GM12878 (cell line): ENCODE results near the gene CHP2. TPM values are rescaled to one million over a fixed set of nuclear protein-coding genes. Genes with fewer than 3 reads are reported as not detected.

Source experiments
- ATAC-seq: fragments of 200-7000 bp; cut with Tn5 transposase; 3 replicates; pipeline ENCODE4 v1.9.1; 2020; ENCODE audit warnings: mild to moderate bottlenecking, moderate library complexity
- BruUV-seq: library from RNA; stranded (reverse); fragments of 400-500 nt; replicated peaks from 2 replicates; lab custom pipeline; 2021; lab: Mats Ljungman, UMichigan
- CTCF ChIA-PET: fragments of 300-600 bp; sonication (Branson Sonifier 250); formaldehyde crosslinking; extraction: SDS; loops from one replicate; lab custom pipeline; 2021; ENCODE audit warnings: inconsistent platforms; lab: Yijun Ruan, JAX
- POLR2A ChIA-PET: fragments of 350-600 bp; formaldehyde crosslinking; extraction: SDS; loops from one replicate; lab custom pipeline; 2021; ENCODE audit warnings: inconsistent platforms; lab: Charles Lee
- RAD21 ChIA-PET: fragments of 300-600 bp; sonication (Branson Sonifier 250); formaldehyde crosslinking; loops from one replicate; lab custom pipeline; 2023; ENCODE audit warnings: antibody characterized with exemption; ENCODE audit not compliant: unreplicated experiment; lab: Charles Lee
- SMC1A ChIA-PET: fragments of 300-600 bp; sonication (Branson Sonifier 250); formaldehyde crosslinking; loops from one replicate; lab custom pipeline; 2023; ENCODE audit not compliant: unreplicated experiment, uncharacterized antibody; lab: Charles Lee
- DNase-seq: peaks from one replicate; pipeline ENCODE4 v3.0.0-alpha.2; 2011; ENCODE audit warnings: low read depth, low spot score
- FAIRE-seq: peaks from 3 replicates; lab custom pipeline; 2011; peaks lifted over from hg19 to GRCh38; lab: Jason Lieb, UNC
- H2AFZ ChIP-seq: 2 replicates; pipeline ENCODE4 v1.6.0; 2011; ENCODE audit warnings: low read depth, low read length, control low read depth; ENCODE audit not compliant: control insufficient read depth
- H3K27ac ChIP-seq: 2 replicates; pipeline ENCODE4 v1.5.1; 2011; ENCODE audit warnings: control low read depth; ENCODE audit not compliant: control insufficient read depth, insufficient read depth
- H3K27me3 ChIP-seq, 2 experiments: replicated peaks in 1 of 2; 2 replicates each; pipeline versions ENCODE4 v1.6.0 to v1.6.1; 2011; ENCODE audit warnings: low read length in 1 of 2; ENCODE audit not compliant: control insufficient read depth in 2 of 2, insufficient read depth in 2 of 2
- H3K36me3 ChIP-seq, 2 experiments: 2 replicates each; pipeline ENCODE4 v1.5.1; 2011; ENCODE audit warnings: low read length in 1 of 2; ENCODE audit not compliant: control insufficient read depth in 2 of 2, insufficient read depth in 2 of 2
- H3K4me1 ChIP-seq: 2 replicates; pipeline ENCODE4 v1.6.1; 2011; ENCODE audit warnings: mild to moderate bottlenecking, low read length, moderate library complexity, mixed read lengths; ENCODE audit not compliant: control insufficient read depth, insufficient read depth
- H3K4me2 ChIP-seq: 2 replicates; pipeline ENCODE4 v1.6.0; 2011; ENCODE audit warnings: control low read depth; ENCODE audit not compliant: control insufficient read depth, insufficient read depth
- H3K4me3 ChIP-seq: fragments of 200-600 bp; sonication (generic); 2 replicates; pipeline ENCODE4 v1.5.1; 2016
- H3K79me2 ChIP-seq: 2 replicates; pipeline ENCODE4 v1.6.0; 2011; ENCODE audit warnings: low read length; ENCODE audit not compliant: control insufficient read depth, insufficient read depth
- H3K9ac ChIP-seq: 2 replicates; pipeline ENCODE4 v1.8.0; 2011; ENCODE audit warnings: low read length, control low read depth, mixed read lengths; ENCODE audit not compliant: control insufficient read depth, insufficient read depth
- H3K9me3 ChIP-seq: replicated peaks from 3 replicates; pipeline ENCODE4 v1.5.1; 2011; ENCODE audit warnings: mild to moderate bottlenecking, low read length; ENCODE audit not compliant: control insufficient read depth, insufficient read depth
- H4K20me1 ChIP-seq: 2 replicates; pipeline ENCODE4 v1.6.0; 2011; ENCODE audit not compliant: control insufficient read depth, insufficient read depth
- CHD2 ChIP-seq: IDR thresholded peaks from 2 replicates; pipeline ENCODE4 v1.6.1; 2011; ENCODE audit warnings: low read depth, low read length, improper control_type of control experiment, borderline replicate concordance
- EP300 ChIP-seq, 2 experiments: fragments of 150-350 bp in 1 of 2; IDR thresholded peaks; 2 replicates each; pipeline ENCODE4 v1.6.1; 2011 to 2012; ENCODE audit warnings: low read depth in 2 of 2, low read length in 2 of 2, borderline replicate concordance in 1 of 2, improper control_type of control experiment in 1 of 2, inconsistent platforms in 1 of 2; ENCODE audit not compliant: control insufficient read depth in 1 of 2
- MYC ChIP-seq: IDR thresholded peaks from 2 replicates; pipeline ENCODE4 v1.6.1; 2011; ENCODE audit warnings: mild to moderate bottlenecking, low read length, moderate library complexity, inconsistent platforms; ENCODE audit not compliant: insufficient read depth, insufficient replicate concordance, insufficient read length, severe bottlenecking
- NFIC ChIP-seq: IDR thresholded peaks from 2 replicates; pipeline ENCODE4 v1.6.1; 2012; ENCODE audit warnings: low read depth, mild to moderate bottlenecking, inconsistent platforms, low read length, moderate library complexity
- POU2F2 ChIP-seq: IDR thresholded peaks from 3 replicates; pipeline ENCODE4 v1.6.1; 2011; ENCODE audit warnings: low read depth, mild to moderate bottlenecking, low read length, borderline replicate concordance
- RUNX3 ChIP-seq: IDR thresholded peaks from 2 replicates; pipeline ENCODE4 v1.6.1; 2012; ENCODE audit warnings: low read length, inconsistent platforms
- SIX5 ChIP-seq: IDR thresholded peaks from 2 replicates; pipeline ENCODE4 v1.6.1; 2011; ENCODE audit warnings: mild to moderate bottlenecking, low read depth, low read length, moderate library complexity; ENCODE audit not compliant: severe bottlenecking
- SMARCA5 ChIP-seq: fragments of 450-650 bp; IDR thresholded peaks from 2 replicates; pipeline ENCODE4 v1.6.1; 2017; ENCODE audit warnings: mild to moderate bottlenecking
- SRF ChIP-seq, 2 experiments: IDR thresholded peaks; 2 replicates each; pipeline ENCODE4 v1.6.1; 2011; ENCODE audit warnings: low read depth in 2 of 2, low read length in 2 of 2, mild to moderate bottlenecking in 1 of 2, moderate library complexity in 1 of 2
- STAT1 ChIP-seq: fragments of 450-650 bp; conservative IDR thresholded peaks from 2 replicates; pipeline ENCODE4 v1.6.1; 2014; ENCODE audit warnings: antibody characterized with exemption, mild to moderate bottlenecking
- WGBS: methylation state at CpG from one replicate; pipeline ENCODE4 v1.1.6; 2016; ENCODE audit warnings: low lambda C conversion rate; ENCODE audit not compliant: insufficient replicate concordance, insufficient coverage; ENCODE audit errors: missing lambda C conversion rate; 5-methylcytosine and 5-hydroxymethylcytosine counted together
- in situ Hi-C: fragments of 300-500 bp; cut with MboI; formaldehyde crosslinking; loops from 9 replicates; pipeline ENCODE4 v1.14.3; 2018; ENCODE audit warnings: mixed read lengths
- intact Hi-C: fragments of 100-400 bp; cut with micrococcal nuclease; formaldehyde crosslinking; loops from one replicate; pipeline ENCODE4 v1.14.2; 2022; ENCODE audit not compliant: unreplicated experiment
- polyA plus RNA-seq, 11 experiments: library from polyadenylated mRNA; depleted of rRNA in 4 of 11; unstranded in 6 of 11; stranded (reverse) in 5 of 11; fragments of >200 nt; fragmentation: Nextera tagmentation in 4 of 11; fragmentation: Illumina TruSeq in 1 of 11; extraction: Ambion mirVana in 4 of 11; extraction: Trizol in 1 of 11; gene quantifications; 1 replicate in 1 of 11; 2 replicates in 10 of 11; pipeline versions ENCODE4 v1.2.1 to v1.2.3, GENCODE V29; 2011 to 2016; ENCODE audit warnings: inconsistent platforms in 2 of 11, missing spikeins in 2 of 11, low read depth in 1 of 11
- total RNA-seq, 4 experiments: library from RNA; depleted of rRNA in 3 of 4; stranded (reverse); fragments of >200 nt in 3 of 4; fragmentation: Illumina TruSeq in 1 of 4; extraction: Trizol in 1 of 4; gene quantifications; 2 replicates each; pipeline versions ENCODE4 v1.2.1 to v1.2.3, GENCODE V29; 2013 to 2021
- TF ChIP-seq, protein P1 (sequence below): fragments of 450-650 bp; formaldehyde crosslinking; IDR thresholded peaks from 2 replicates; pipeline ENCODE4 v1.4.0; 2022; ENCODE audit warnings: mild to moderate bottlenecking, moderate library complexity
- TF ChIP-seq, protein P2 (sequence below): fragments of 450-650 bp; IDR thresholded peaks from 2 replicates; pipeline ENCODE4 v1.6.1; 2017; ENCODE audit warnings: mild to moderate bottlenecking, moderate library complexity

Gene CHP2
- total and polyA plus RNA-seq, 10 of the 15 experiments (the other 5 are each of a cell fraction or from before 2014, with no cell fraction given), result not detected

DNA sequence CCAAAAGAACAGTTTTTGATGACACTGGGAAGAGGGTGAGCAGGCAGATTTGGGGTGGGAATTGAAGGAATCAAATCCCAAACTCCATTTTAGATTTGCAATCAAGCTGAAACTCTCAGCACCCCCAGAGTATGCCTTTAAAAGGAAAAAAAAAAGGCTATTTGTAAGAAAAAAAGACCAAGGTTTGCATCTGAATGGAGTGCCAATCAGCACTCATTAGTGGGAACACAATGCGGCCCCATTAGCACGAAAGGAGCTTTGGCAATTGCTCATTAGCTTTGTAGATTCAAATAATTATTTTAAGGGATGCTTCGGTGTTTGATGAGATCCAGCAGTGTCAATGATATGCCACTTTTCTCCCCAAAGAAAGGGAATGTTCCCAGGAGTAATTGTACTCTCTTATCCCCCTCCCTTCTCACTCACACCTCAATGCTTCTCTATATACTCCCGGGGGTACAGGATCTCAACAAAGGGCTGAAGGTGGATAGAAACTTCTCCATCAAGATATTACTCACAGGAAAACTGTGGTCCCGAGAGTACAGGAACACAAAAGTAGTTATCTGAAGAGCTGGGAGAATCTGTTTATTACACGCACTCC lies 32.2 kb downstream of the CHP2 start:
- FAIRE-seq (no peak), ATAC-seq (no peak), DNase-seq (no peak)
- in situ Hi-C loops (no loop called here), intact Hi-C loops (no loop called here)
- no peak overlapping the region for H3K4me2 ChIP-seq
- no peak overlapping the region for H3K4me3 ChIP-seq
- H2AFZ ChIP-seq, result no peak overlapping the region
- TF ChIP-seq POU2F2 (no peak), SIX5 (no peak), MYC (no peak), STAT1 (no peak), SRF (IDR thresholded peaks at IDR 0.05; ENCODE audit: low read depth in 2 of 2, low read length in 2 of 2) (no peak), RUNX3 (no peak), SMARCA5 (no peak), NFIC (no peak), EP300 (IDR thresholded peaks at IDR 0.05; ENCODE audit: borderline replicate concordance in 1 of 2, control insufficient read depth in 1 of 2, low read depth in 2 of 2, low read length in 2 of 2) (no peak), CHD2 (no peak)
- TF ChIP-seq, protein P1, sequence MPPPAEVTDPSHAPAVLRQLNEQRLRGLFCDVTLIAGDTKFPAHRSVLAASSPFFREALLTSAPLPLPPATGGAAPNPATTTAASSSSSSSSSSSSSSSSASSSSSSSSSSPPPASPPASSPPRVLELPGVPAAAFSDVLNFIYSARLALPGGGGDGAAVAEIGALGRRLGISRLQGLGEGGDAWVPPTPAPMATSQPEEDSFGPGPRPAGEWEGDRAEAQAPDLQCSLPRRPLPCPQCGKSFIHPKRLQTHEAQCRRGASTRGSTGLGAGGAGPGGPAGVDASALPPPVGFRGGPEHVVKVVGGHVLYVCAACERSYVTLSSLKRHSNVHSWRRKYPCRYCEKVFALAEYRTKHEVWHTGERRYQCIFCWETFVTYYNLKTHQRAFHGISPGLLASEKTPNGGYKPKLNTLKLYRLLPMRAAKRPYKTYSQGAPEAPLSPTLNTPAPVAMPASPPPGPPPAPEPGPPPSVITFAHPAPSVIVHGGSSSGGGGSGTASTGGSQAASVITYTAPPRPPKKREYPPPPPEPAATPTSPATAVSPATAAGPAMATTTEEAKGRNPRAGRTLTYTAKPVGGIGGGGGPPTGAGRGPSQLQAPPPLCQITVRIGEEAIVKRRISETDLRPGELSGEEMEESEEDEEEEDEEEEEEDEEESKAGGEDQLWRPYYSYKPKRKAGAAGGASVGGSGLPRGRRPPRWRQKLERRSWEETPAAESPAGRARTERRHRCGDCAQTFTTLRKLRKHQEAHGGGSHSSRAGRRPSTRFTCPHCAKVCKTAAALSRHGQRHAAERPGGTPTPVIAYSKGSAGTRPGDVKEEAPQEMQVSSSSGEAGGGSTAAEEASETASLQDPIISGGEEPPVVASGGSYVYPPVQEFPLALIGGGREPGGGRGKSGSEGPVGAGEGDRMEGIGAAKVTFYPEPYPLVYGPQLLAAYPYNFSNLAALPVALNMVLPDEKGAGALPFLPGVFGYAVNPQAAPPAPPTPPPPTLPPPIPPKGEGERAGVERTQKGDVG (CRISPR knock-in tag), result no peak
- TF ChIP-seq, protein P2, sequence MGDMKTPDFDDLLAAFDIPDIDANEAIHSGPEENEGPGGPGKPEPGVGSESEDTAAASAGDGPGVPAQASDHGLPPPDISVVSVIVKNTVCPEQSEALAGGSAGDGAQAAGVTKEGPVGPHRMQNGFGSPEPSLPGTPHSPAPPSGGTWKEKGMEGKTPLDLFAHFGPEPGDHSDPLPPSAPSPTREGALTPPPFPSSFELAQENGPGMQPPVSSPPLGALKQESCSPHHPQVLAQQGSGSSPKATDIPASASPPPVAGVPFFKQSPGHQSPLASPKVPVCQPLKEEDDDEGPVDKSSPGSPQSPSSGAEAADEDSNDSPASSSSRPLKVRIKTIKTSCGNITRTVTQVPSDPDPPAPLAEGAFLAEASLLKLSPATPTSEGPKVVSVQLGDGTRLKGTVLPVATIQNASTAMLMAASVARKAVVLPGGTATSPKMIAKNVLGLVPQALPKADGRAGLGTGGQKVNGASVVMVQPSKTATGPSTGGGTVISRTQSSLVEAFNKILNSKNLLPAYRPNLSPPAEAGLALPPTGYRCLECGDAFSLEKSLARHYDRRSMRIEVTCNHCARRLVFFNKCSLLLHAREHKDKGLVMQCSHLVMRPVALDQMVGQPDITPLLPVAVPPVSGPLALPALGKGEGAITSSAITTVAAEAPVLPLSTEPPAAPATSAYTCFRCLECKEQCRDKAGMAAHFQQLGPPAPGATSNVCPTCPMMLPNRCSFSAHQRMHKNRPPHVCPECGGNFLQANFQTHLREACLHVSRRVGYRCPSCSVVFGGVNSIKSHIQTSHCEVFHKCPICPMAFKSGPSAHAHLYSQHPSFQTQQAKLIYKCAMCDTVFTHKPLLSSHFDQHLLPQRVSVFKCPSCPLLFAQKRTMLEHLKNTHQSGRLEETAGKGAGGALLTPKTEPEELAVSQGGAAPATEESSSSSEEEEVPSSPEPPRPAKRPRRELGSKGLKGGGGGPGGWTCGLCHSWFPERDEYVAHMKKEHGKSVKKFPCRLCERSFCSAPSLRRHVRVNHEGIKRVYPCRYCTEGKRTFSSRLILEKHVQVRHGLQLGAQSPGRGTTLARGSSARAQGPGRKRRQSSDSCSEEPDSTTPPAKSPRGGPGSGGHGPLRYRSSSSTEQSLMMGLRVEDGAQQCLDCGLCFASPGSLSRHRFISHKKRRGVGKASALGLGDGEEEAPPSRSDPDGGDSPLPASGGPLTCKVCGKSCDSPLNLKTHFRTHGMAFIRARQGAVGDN, result no peak
- H3K9me3 ChIP-seq, result no peaks in the 10 kb centered on the region
- CTCF ChIA-PET, result interaction anchor here (0.8 kb wide), 1 partner anchor 10 kb away, joined by 3 read pairs; no protein-coding TSS in a partner anchor
- H3K4me1 ChIP-seq, result no peaks in the 10 kb centered on the region
- RAD21 ChIA-PET, result no interaction called here
- no peaks in the 10 kb centered on the region for H4K20me1 ChIP-seq
- POLR2A ChIA-PET, result no interaction called here
- H3K27ac ChIP-seq, result no peak overlapping the region
- no peak overlapping the region for H3K9ac ChIP-seq
- BruUV-seq, result no TSS peak
- SMC1A ChIA-PET, result interaction anchor here (0.6 to 1.3 kb wide), 3 partner anchors 10 to 212 kb away, joined by 3 read pairs; no protein-coding TSS in a partner anchor
- H3K27me3 ChIP-seq, result no peaks in the 10 kb centered on the region; a peak in 1 of 4 replicates
- H3K36me3 ChIP-seq, result no peaks in the 10 kb centered on the region
- WGBS, result 32% methylated on average over 6 of the region's 6 CpGs
- H3K79me2 ChIP-seq, result no peaks in the 10 kb centered on the region
